Mucosa of descending colon (tissue), 3 donors: ENCODE results near the gene SF3B5. TPM values are rescaled to one million over a fixed set of nuclear protein-coding genes. Genes with fewer than 3 reads are reported as not detected.
A peak's percentile ranks its signal among the peaks of the same experiment; 100 is the strongest.

Experiments
- ATAC-seq: fragments of 200-7000 bp; cut with Tn5 transposase; one replicate; pipeline ENCODE4 v1.9.1; 2020; ENCODE audit warnings: mild to moderate bottlenecking, moderate library complexity
- DNase-seq, 3 donors: peaks; one replicate each; pipeline ENCODE4 v3.0.0-alpha.2; 2020
- H3K36me3 ChIP-seq: fragments of 200-600 bp; one replicate; pipeline ENCODE4 v1.8.0; 2021; ENCODE audit warnings: low read depth, mild to moderate bottlenecking
- H3K4me1 ChIP-seq: fragments of 200-600 bp; one replicate; pipeline ENCODE4 v1.8.0; 2021; ENCODE audit warnings: low read depth, mild to moderate bottlenecking
- H3K4me3 ChIP-seq: fragments of 200-600 bp; one replicate; pipeline ENCODE4 v1.8.0; 2021; ENCODE audit warnings: mild to moderate bottlenecking
- H3K9me3 ChIP-seq: fragments of 200-600 bp; one replicate; pipeline ENCODE4 v1.8.0; 2021; ENCODE audit warnings: mild to moderate bottlenecking
- CTCF ChIP-seq: fragments of 200-600 bp; IDR thresholded peaks from one replicate; pipeline ENCODE4 v1.8.0; 2022; ENCODE audit warnings: antibody characterized with exemption, mild to moderate bottlenecking
- intact Hi-C, 2 donors: fragments of 100-400 bp; cut with DNase I in 1 of 2; cut with micrococcal nuclease in 1 of 2; formaldehyde crosslinking; loops; one replicate each; pipeline versions ENCODE4 v1.11.0 to v1.11.1; 2022; cut with DNase I, micrococcal nuclease
- total RNA-seq, 3 donors: library from RNA; stranded (reverse); fragmentation: NEBNext Ultra II Directional in 2 of 3; extraction: Animal tissue kit (Norgen Biotek cat#: 25700) in 2 of 3; gene quantifications; one replicate each; pipeline versions ENCODE4 v1.2.1 to v1.2.4, GENCODE V29; 2021 to 2023
- donor health status: DM: no; HTN: no; CAD: no; lungs with moderate emphysema.
- donor health status: DM: no; HTN: no; CAD: no.
- donor health status: DM: no; HTN: yes; CAD: no.

SF3B5 gene
- total RNA-seq, 3 donors from 2014 or later: 104 to 172 (median 140) TPM

GRCh38 chr6:144104488-144104887, 9.1 kb upstream of the SF3B5 start:
- TF ChIP-seq CTCF: no peak
- H3K9me3 ChIP-seq: no peaks in the 10 kb centered on the region
- no peak for ATAC-seq
- no peak for DNase-seq
- intact Hi-C loops: loop anchor here in 1 of 2 donors (2.0 kb wide), 1 partner anchor 378 kb away; no protein-coding TSS in a partner anchor
- H3K36me3 ChIP-seq: no peaks in the 10 kb centered on the region
- H3K4me1 ChIP-seq: no peaks in the 10 kb centered on the region
- H3K4me3 ChIP-seq: no peak overlapping the region

GRCh38 chr6:144103026-144103563, 7.7 kb upstream of the SF3B5 start:
- intact Hi-C loops: no loop called here
- no peak for TF ChIP-seq CTCF

GRCh38 chr6:144098993-144099392, 3.6 kb upstream of the SF3B5 start:
- no peak overlapping the region for H3K4me3 ChIP-seq
- no peaks in the 10 kb centered on the region for H3K36me3 ChIP-seq
- ATAC-seq (no peak), DNase-seq (no peak)
- H3K9me3 ChIP-seq: no peaks in the 10 kb centered on the region
- intact Hi-C loops: no loop called here
- no peak for TF ChIP-seq CTCF
- peaks cover 5% of the 10 kb centered on the region for H3K4me1 ChIP-seq

More at GRCh38 chr6:144103026-144103563, 7.7 kb upstream of the SF3B5 start:
- H3K4me1 ChIP-seq: no peaks in the 10 kb centered on the region
- no peak overlapping the region for H3K4me3 ChIP-seq
- no peak for ATAC-seq
- H3K36me3 ChIP-seq: no peaks in the 10 kb centered on the region
- DNase-seq: no peak
- H3K9me3 ChIP-seq: no peaks in the 10 kb centered on the region

- Histone ChIP-seq H3K4me3 (peak overlapping the region; percentile 47), H3K4me1 (peaks cover 6% of the 10 kb centered on the region), H3K36me3 (no peaks in the 10 kb centered on the region), H3K9me3 (no peaks in the 10 kb centered on the region)
- no peak for DNase-seq
- ATAC-seq: no peak
- TF ChIP-seq CTCF: no peak
- intact Hi-C loops: no loop called here
Observed at GRCh38 chr6:144094731-144095133, 641 bp downstream of the SF3B5 start.

GRCh38 chr6:144093658-144094057, 1.7 kb downstream of the SF3B5 start:
- ATAC-seq (no peak), DNase-seq (no peak)
- peaks cover 6% of the 10 kb centered on the region for H3K4me1 ChIP-seq
- H3K36me3 ChIP-seq: no peaks in the 10 kb centered on the region
- TF ChIP-seq CTCF: no peak
- no peak overlapping the region for H3K4me3 ChIP-seq
- intact Hi-C loops: no loop called here
- no peaks in the 10 kb centered on the region for H3K9me3 ChIP-seq

GRCh38 chr6:144093236-144093635, 2.1 kb downstream of the SF3B5 start:
- no peak for DNase-seq
- no peaks in the 10 kb centered on the region for H3K36me3 ChIP-seq
- no peaks in the 10 kb centered on the region for H3K9me3 ChIP-seq
- no peak overlapping the region for H3K4me3 ChIP-seq
- ATAC-seq: no peak
- TF ChIP-seq CTCF: no peak
- intact Hi-C loops: no loop called here
- peaks cover 6% of the 10 kb centered on the region for H3K4me1 ChIP-seq
